Stimulated activated CD8-positive, alpha-beta memory T cell treated with anti-CD3 and anti-CD28 coated beads, Interleukin-15, amount 100 ng/mL, for 1 hour (primary cell): Measurements from ENCODE around the gene JHY.

Experiments used
- DNase-seq: peaks from one replicate; pipeline ENCODE4 v3.0.0-alpha.2; 2020; ENCODE audit warnings: low read depth

JHY gene

GRCh38 chr11:122871302-122871701 is 11.3 kb upstream of the JHY start:
- no peak for DNase-seq

GRCh38 chr11:122872046-122872445 is 10.5 kb upstream of the JHY start:
- no peak for DNase-seq

- no peak for DNase-seq
Observed at GRCh38 chr11:122874991-122875390, 7.6 kb upstream of the JHY start.

GRCh38 chr11:122877732-122878131 is 4.8 kb upstream of the JHY start:
- DNase-seq: no peak

- DNase-seq: no peak
Observed at GRCh38 chr11:122879785-122880184, 2.8 kb upstream of the JHY start.

- DNase-seq: no peak
Observed at GRCh38 chr11:122882857-122883645, 492 bp downstream of the JHY start.

GRCh38 chr11:122883646-122883979 is 1.1 kb downstream of the JHY start:
- DNase-seq: no peak

GRCh38 chr11:122888162-122888561 is 5.6 kb downstream of the JHY start:
- DNase-seq: no peak

GRCh38 chr11:122893131-122893530 is 10.6 kb downstream of the JHY start:
- DNase-seq: no peak

- DNase-seq: no peak
Observed at GRCh38 chr11:122895563-122895962, 13.0 kb downstream of the JHY start.

GRCh38 chr11:122897606-122898210 is 15.1 kb downstream of the JHY start:
- no peak for DNase-seq

GRCh38 chr11:122898799-122899198 is 16.2 kb downstream of the JHY start:
- DNase-seq: no peak

GRCh38 chr11:122900587-122901202 is 18.1 kb downstream of the JHY start:
- DNase-seq: no peak

- no peak for DNase-seq
Observed at GRCh38 chr11:122902951-122903350, 20.4 kb downstream of the JHY start.

GRCh38 chr11:122910775-122911174 is 28.2 kb downstream of the JHY start:
- no peak for DNase-seq

- DNase-seq: no peak
Observed at GRCh38 chr11:122917311-122917710, 34.8 kb downstream of the JHY start.

GRCh38 chr11:122918734-122919133 is 36.2 kb downstream of the JHY start:
- DNase-seq: no peak

GRCh38 chr11:122920579-122920978 is 38.0 kb downstream of the JHY start:
- DNase-seq: no peak

GRCh38 chr11:122922893-122923292 is 40.3 kb downstream of the JHY start:
- DNase-seq: no peak

GRCh38 chr11:122923302-122923701 is 40.7 kb downstream of the JHY start:
- DNase-seq: no peak

- no peak for DNase-seq
Observed at GRCh38 chr11:122931510-122931909, 49.0 kb downstream of the JHY start.

- no peak for DNase-seq
Observed at GRCh38 chr11:122933416-122933815, 50.9 kb downstream of the JHY start.

GRCh38 chr11:122937983-122938382 is 55.4 kb downstream of the JHY start:
- no peak for DNase-seq

- no peak for DNase-seq
Observed at GRCh38 chr11:122938557-122938956, 56.0 kb downstream of the JHY start.
